Heart left ventricle (tissue), 13 donors: ENCODE results near the gene ALCAM.

Experiments used
- POLR2A ChIP-seq, 2 donors: fragments of 450-650 bp; IDR thresholded peaks; one replicate each; pipeline ENCODE4 v1.6.1; 2017; ENCODE audit warnings: antibody characterized with exemption in 2 of 2, mild to moderate bottlenecking in 2 of 2, moderate library complexity in 2 of 2
- TF ChIP-seq, protein P1 (sequence below), 12 donors: fragments of 200-600 bp; sonication (generic) in 4 of 12; IDR thresholded peaks; one replicate each; pipeline versions ENCODE4 v1.5.0 to v1.8.0; 2018 to 2022; ENCODE audit warnings: antibody characterized with exemption in 12 of 12, mild to moderate bottlenecking in 5 of 12
- donor health status: ischemic (EF 13 %, LVEDD 7.1; RV severe dilation, severe dysfunction).
- donor health status: DM: no; HTN: yes; CAD: no.
- donor health status: DM: no; HTN: no; CAD: no.
- donor health status: ischemic (EF 25% LVEDD 6.9; RV normal size, moderate dysfunction).
- donor health status: ischemic (EF 25% LVEDD 5.7; RV mildly dilated, moderate dysfunction).
- donor health status: ischemic (EF 35%, LVEDD 5.7; RV mildly dilated, moderate dysfunction).
- donor health status: nonischemic (EF 11% LVEDD 7.7; RV severe dilation, severe dysfunction).
- donor health status: DM: yes; HTN: yes; CAD: no.
- donor health status: PGD.
- donor health status: ischemic (EF 29% LVEDD 5.4; RV normal size, mild dysfunction).
- donor health status: nonischemic (EF 23%, LVEDD 6.1; RV moderate dilation, normal function).

DNA sequence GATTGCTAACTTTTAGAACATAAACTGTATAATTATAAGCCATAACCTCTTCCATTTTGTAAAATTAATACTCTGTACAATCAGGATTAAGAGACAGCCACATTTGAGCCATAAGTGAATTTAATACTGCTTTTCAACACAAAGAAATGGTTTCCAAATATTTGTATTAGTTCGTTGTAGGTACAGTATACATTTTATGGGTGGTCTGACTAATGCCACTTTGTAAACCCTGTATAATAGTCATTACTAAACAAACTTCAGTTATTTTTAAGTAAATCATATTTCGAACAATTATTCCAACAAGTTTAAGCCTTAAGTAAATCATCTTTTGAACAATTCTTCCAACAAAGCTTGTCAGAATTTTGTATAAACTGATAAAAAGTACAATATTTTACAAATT is 11.0 kb downstream of the ALCAM start:
- TF ChIP-seq, protein P1, sequence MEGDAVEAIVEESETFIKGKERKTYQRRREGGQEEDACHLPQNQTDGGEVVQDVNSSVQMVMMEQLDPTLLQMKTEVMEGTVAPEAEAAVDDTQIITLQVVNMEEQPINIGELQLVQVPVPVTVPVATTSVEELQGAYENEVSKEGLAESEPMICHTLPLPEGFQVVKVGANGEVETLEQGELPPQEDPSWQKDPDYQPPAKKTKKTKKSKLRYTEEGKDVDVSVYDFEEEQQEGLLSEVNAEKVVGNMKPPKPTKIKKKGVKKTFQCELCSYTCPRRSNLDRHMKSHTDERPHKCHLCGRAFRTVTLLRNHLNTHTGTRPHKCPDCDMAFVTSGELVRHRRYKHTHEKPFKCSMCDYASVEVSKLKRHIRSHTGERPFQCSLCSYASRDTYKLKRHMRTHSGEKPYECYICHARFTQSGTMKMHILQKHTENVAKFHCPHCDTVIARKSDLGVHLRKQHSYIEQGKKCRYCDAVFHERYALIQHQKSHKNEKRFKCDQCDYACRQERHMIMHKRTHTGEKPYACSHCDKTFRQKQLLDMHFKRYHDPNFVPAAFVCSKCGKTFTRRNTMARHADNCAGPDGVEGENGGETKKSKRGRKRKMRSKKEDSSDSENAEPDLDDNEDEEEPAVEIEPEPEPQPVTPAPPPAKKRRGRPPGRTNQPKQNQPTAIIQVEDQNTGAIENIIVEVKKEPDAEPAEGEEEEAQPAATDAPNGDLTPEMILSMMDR (IDR thresholded peaks at IDR 0.05) = no peak
- no peak for TF ChIP-seq POLR2A (IDR thresholded peaks at IDR 0.05)
